HG02610 (cell line): ENCODE data around the gene FBXO31.

Experiments
- ATAC-seq: cut with Tn5 transposase; IDR thresholded peaks from one replicate; pipeline ENCODE4 v1.9.1; 2021; ENCODE audit warnings: mild to moderate bottlenecking, moderate library complexity; ENCODE audit not compliant: unreplicated experiment

The FBXO31 gene

GRCh38 chr16:87293990-87294389 lies 89.6 kb downstream of the FBXO31 start:
- ATAC-seq: no peak

- ATAC-seq: no peak
These were observed 91.6 kb downstream of the FBXO31 start for GRCh38 chr16:87291944-87292343.

GRCh38 chr16:87288753-87289362 lies 94.7 kb downstream of the FBXO31 start:
- ATAC-seq: no peak

GRCh38 chr16:87286839-87287626 lies 96.5 kb downstream of the FBXO31 start:
- no peak for ATAC-seq

GRCh38 chr16:87284183-87284582 lies 99.4 kb downstream of the FBXO31 start:
- ATAC-seq: no peak

GRCh38 chr16:87279094-87279658 lies 104.4 kb downstream of the FBXO31 start:
- no peak for ATAC-seq

- ATAC-seq: no peak
These were observed 105.1 kb downstream of the FBXO31 start for GRCh38 chr16:87278191-87279093.
